ENCODE results near the gene ZNF618. TPM values are rescaled to one million over a fixed set of nuclear protein-coding genes. Genes with fewer than 3 reads are reported as not detected.

ZNF618 gene
- total and polyA plus RNA-seq, 8 donors, result 5.1 to 14.0 (median 8.1) TPM

DNA sequence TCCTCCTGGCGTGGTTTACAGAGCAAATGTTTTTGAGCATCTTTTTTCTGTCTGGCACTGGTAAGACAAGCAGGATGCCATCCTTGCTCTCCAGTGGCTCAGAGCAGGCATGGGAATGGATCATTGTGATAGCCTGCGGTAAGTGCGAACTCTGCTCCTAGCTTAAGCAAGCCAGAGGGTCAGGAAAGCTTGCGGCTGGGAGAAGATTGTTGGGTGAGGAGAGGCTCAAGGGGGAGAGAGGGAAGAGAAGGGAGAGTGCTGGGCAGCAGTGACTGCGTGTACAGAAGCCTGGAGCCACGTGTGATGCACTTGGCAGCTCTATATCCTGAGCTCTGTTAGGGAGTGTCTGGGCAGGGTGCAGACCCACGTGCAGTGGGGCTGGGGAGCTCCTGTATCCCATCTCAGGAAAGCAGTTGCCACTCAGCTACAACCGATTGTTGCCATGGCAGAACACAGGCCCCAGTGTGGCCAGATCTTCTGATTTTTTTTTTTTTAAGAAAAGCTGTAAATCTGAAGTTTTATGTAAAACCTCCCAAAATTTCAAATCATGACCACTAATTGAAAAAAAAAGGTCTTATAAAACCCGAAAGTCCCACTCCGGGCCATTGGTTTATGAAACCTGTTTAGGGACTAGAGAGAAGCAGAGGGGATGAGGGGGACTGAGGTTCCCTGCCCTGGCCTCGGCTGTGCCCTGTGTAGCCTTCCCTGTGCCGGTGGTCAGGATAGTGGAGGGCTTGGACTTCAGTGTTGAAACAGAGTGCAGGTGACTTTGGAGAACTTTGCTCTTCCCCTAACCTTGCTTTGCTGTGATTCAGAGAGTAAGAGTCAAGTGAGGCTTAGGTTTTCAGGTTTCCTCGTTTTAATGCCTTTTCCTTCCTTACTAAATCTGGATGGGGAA is 67.3 kb downstream of the ZNF618 start:
- peak in 1 of 4 donors; percentile 34 for ATAC-seq

GRCh38 chr9:113945784-113946183 is 69.7 kb downstream of the ZNF618 start:
- intact Hi-C loops (cut with DNase I), result no loop called here
- TF ChIP-seq, protein P1, sequence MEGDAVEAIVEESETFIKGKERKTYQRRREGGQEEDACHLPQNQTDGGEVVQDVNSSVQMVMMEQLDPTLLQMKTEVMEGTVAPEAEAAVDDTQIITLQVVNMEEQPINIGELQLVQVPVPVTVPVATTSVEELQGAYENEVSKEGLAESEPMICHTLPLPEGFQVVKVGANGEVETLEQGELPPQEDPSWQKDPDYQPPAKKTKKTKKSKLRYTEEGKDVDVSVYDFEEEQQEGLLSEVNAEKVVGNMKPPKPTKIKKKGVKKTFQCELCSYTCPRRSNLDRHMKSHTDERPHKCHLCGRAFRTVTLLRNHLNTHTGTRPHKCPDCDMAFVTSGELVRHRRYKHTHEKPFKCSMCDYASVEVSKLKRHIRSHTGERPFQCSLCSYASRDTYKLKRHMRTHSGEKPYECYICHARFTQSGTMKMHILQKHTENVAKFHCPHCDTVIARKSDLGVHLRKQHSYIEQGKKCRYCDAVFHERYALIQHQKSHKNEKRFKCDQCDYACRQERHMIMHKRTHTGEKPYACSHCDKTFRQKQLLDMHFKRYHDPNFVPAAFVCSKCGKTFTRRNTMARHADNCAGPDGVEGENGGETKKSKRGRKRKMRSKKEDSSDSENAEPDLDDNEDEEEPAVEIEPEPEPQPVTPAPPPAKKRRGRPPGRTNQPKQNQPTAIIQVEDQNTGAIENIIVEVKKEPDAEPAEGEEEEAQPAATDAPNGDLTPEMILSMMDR (IDR thresholded peaks at IDR 0.05), result no peak
- Histone ChIP-seq H3K36me3 (no peaks in the 10 kb centered on the region), H3K4me1 (no peaks in the 10 kb centered on the region), H3K27me3 (no peaks in the 10 kb centered on the region), H3K4me3 (no peak overlapping the region), H3K9me3 (no peaks in the 10 kb centered on the region), H3K27ac (no peak overlapping the region)
- DNase-seq (no peak), ATAC-seq (no peak), FAIRE-seq (no peak)
- 95 to 97% methylated on average over 8 of the region's 8 CpGs for WGBS, 2 donors

More for the DNA sequence above, 67.3 kb downstream of the ZNF618 start:
- H3K27ac ChIP-seq, result no peak overlapping the region
- no peaks in the 10 kb centered on the region for H3K4me1 ChIP-seq
- H3K36me3 ChIP-seq, result no peaks in the 10 kb centered on the region
- intact Hi-C loops (cut with DNase I), result no loop called here
- TF ChIP-seq, protein P1 (IDR thresholded peaks at IDR 0.05), result no peak
- FAIRE-seq (no peak), DNase-seq (no peak)
- no peaks in the 10 kb centered on the region for H3K27me3 ChIP-seq
- no peak overlapping the region for H3K4me3 ChIP-seq
- WGBS, 2 donors, result 90 to 91% methylated on average over 13 of the region's 13 CpGs
- no peaks in the 10 kb centered on the region for H3K9me3 ChIP-seq

DNA sequence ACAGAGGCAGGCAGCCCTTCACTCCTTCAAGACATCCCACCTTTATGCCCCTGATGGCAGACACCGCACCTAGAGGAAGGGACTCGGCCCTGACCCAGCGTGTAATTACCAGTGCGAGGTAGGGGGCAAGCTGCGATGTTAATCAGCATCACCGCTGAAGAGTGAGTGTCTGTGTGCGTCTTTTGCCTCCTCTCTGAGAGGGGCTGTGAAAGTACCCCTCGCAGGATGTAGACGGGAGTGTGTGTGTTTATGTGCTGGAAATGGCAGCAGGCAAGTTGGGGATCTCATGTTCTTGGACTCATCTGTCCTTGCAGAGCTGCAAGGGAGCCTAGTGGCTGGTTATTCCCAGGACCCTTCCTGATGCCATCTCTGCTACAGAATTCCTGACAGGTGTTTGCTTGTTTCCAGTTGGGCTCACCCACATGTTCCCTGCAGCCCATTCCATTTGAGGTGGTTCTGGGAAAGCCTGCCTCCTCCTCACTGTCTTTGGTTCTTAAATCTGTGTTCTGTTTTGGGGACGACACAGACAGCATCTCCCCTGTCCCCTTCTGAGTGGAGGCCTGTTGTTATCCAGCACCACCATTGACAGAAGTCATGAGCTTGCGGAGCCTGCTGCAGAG is 70.5 kb downstream of the ZNF618 start:
- WGBS, 2 donors, result 93 to 96% methylated on average over 11 of the region's 11 CpGs
- ATAC-seq (no peak), DNase-seq (no peak), FAIRE-seq (no peak)
- Histone ChIP-seq H3K27ac (no peak overlapping the region), H3K27me3 (no peaks in the 10 kb centered on the region), H3K4me3 (no peak overlapping the region), H3K36me3 (no peaks in the 10 kb centered on the region), H3K4me1 (no peaks in the 10 kb centered on the region), H3K9me3 (no peaks in the 10 kb centered on the region)
- TF ChIP-seq, protein P1 (IDR thresholded peaks at IDR 0.05), result no peak
- intact Hi-C loops (cut with DNase I), result no loop called here

- Histone ChIP-seq H3K9me3 (no peaks in the 10 kb centered on the region), H3K4me3 (no peak overlapping the region), H3K27me3 (no peaks in the 10 kb centered on the region), H3K36me3 (no peaks in the 10 kb centered on the region), H3K4me1 (no peaks in the 10 kb centered on the region), H3K27ac (no peak overlapping the region)
- DNase-seq (no peak), FAIRE-seq (no peak), ATAC-seq (no peak)
- TF ChIP-seq, protein P1 (IDR thresholded peaks at IDR 0.05), result no peak
- intact Hi-C loops (cut with DNase I), result no loop called here
- 91 to 92% methylated on average over 8 of the region's 8 CpGs for WGBS, 2 donors
These were observed 71.8 kb downstream of the ZNF618 start for GRCh38 chr9:113947941-113948340.
